Calu3 (cell line): ENCODE measurements around the gene FRS3. TPM values are rescaled to one million over a fixed set of nuclear protein-coding genes. Genes with fewer than 3 reads are reported as not detected.
A peak's percentile ranks its signal among the peaks of the same experiment; 100 is the strongest.

Experiments used
- BruUV-seq: library from RNA; stranded (reverse); fragments of 400-500 nt; replicated peaks from 2 replicates; lab custom pipeline; 2021; lab: Mats Ljungman, UMichigan
- CTCF ChIA-PET: fragments of 300-600 bp; sonication (Branson Sonifier 250); formaldehyde crosslinking; loops from one replicate; lab custom pipeline; 2022; ENCODE audit warnings: antibody characterized with exemption; lab: Charles Lee
- DNase-seq: peaks from one replicate; pipeline ENCODE4 v3.0.0; 2022
- H3K27ac Mint-ChIP-seq: one replicate; pipeline ENCODE4 v1.8.0; 2022; ENCODE audit warnings: mixed read lengths; ENCODE audit not compliant: unreplicated experiment
- H3K27me3 Mint-ChIP-seq: one replicate; pipeline ENCODE4 v1.8.0; 2022; ENCODE audit warnings: mixed read lengths; ENCODE audit not compliant: unreplicated experiment
- H3K36me3 Mint-ChIP-seq: one replicate; pipeline ENCODE4 v1.8.0; 2022; ENCODE audit warnings: mild to moderate bottlenecking, moderate library complexity, mixed read lengths; ENCODE audit not compliant: insufficient read depth, unreplicated experiment
- H3K4me1 Mint-ChIP-seq: one replicate; pipeline ENCODE4 v1.8.0; 2022; ENCODE audit warnings: mild to moderate bottlenecking, low read depth, mixed read lengths; ENCODE audit not compliant: unreplicated experiment
- H3K4me3 Mint-ChIP-seq: one replicate; pipeline ENCODE4 v1.8.0; 2022; ENCODE audit warnings: mild to moderate bottlenecking, low read depth, moderate library complexity, mixed read lengths; ENCODE audit not compliant: unreplicated experiment
- H3K9me3 Mint-ChIP-seq: one replicate; pipeline ENCODE4 v1.8.0; 2022; ENCODE audit warnings: low read depth, mixed read lengths; ENCODE audit not compliant: unreplicated experiment
- CTCF ChIP-seq: fragments of 200-600 bp; IDR thresholded peaks from one replicate; pipeline ENCODE4 v1.8.0; 2022; ENCODE audit warnings: antibody characterized with exemption; ENCODE audit not compliant: unreplicated experiment
- intact Hi-C: fragments of 100-400 bp; cut with micrococcal nuclease; formaldehyde crosslinking; loops from one replicate; pipeline ENCODE4 v1.10.0; 2022; ENCODE audit not compliant: unreplicated experiment
- total RNA-seq: library from RNA; stranded (reverse); gene quantifications from 2 replicates; pipeline ENCODE4 v1.2.3, GENCODE V29; 2022

The FRS3 gene
- total RNA-seq, 1 experiment from 2014 or later, result 6.6 TPM

GRCh38 chr6:41733707-41734665 is 45.7 kb downstream of the FRS3 start:
- CTCF ChIA-PET, result interaction anchor here (0.6 to 3.5 kb wide), 11 partner anchors 11 to 658 kb away, joined by 3 to 22 read pairs (median 5); partner anchors contain the start of gene TOMM6
- peak; percentile 63 for DNase-seq
- no TSS peak for BruUV-seq
- intact Hi-C loops, result loop anchor here (2.0 kb wide), 1 partner anchor 43 kb away; no protein-coding TSS in a partner anchor
- no peaks in the 10 kb centered on the region for H3K9me3 Mint-ChIP-seq
- peaks cover 24% of the 10 kb centered on the region for H3K36me3 Mint-ChIP-seq
- H3K27me3 Mint-ChIP-seq, result no peaks in the 10 kb centered on the region
- peak overlapping the region; percentile 42 for H3K27ac Mint-ChIP-seq
- peaks cover 15% of the 10 kb centered on the region for H3K4me1 Mint-ChIP-seq
- peak overlapping the region; percentile 76 for H3K4me3 Mint-ChIP-seq
- TF ChIP-seq CTCF, result no peak

- CTCF ChIA-PET, result interaction anchor here (0.6 to 3.5 kb wide), 8 partner anchors 10 to 658 kb away, joined by 3 to 22 read pairs (median 6); partner anchors contain the start of gene TOMM6
- peaks cover 24% of the 10 kb centered on the region for H3K36me3 Mint-ChIP-seq
- no peaks in the 10 kb centered on the region for H3K27me3 Mint-ChIP-seq
- BruUV-seq, result no TSS peak
- TF ChIP-seq CTCF, result no peak
- no peaks in the 10 kb centered on the region for H3K9me3 Mint-ChIP-seq
- H3K27ac Mint-ChIP-seq, result no peak overlapping the region
- peak overlapping the region; percentile 76 for H3K4me3 Mint-ChIP-seq
- H3K4me1 Mint-ChIP-seq, result peaks cover 15% of the 10 kb centered on the region
- no peak for DNase-seq
- intact Hi-C loops, result no loop called here
Observed at GRCh38 chr6:41733360-41733706, 46.4 kb downstream of the FRS3 start.

DNA sequence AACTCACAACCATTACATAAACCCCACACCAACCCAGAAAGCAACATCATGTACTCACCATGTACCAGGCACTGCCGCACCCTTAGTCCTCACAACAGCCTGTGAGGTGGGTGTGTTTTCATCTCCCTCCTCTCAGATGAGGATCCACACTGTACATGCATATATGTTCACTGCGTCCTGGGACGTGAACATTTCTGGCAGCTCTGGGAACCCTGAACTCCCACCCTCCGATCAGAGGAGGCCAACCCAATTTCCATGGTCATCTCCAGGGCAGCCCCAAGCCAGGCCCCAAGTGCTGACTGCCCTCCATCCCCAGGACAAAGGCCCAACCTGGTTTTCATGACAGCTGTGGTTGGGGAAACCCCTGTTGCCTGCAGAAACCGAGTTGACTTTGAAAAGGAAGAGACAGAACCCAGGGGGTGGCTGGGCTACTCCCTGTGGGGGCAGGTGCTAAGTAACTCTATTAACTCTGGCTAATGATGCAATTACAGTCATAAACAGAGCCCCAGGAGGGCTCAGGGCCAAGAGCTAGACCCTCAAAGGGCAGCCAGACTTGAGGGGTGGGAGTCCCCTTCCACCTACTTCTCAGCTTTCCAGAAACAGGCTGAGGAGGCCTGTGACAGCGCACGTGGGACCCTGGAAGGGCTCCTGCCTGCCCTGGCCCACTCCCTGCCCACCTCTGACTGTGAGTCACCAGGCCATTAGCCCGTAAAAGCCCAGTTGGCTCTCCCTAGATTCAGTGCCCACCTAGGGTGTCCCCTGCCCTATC is 46.9 kb downstream of the FRS3 start:
- H3K27ac Mint-ChIP-seq, result no peak overlapping the region
- no peak overlapping the region for H3K4me3 Mint-ChIP-seq
- CTCF ChIA-PET, result interaction anchor here (1.2 to 3.5 kb wide), 3 partner anchors 20 to 54 kb away, joined by 5 to 22 read pairs (median 6); partner anchors contain the start of gene TOMM6
- intact Hi-C loops, result no loop called here
- no TSS peak for BruUV-seq
- H3K27me3 Mint-ChIP-seq, result no peaks in the 10 kb centered on the region
- peaks cover 15% of the 10 kb centered on the region for H3K4me1 Mint-ChIP-seq
- no peak for DNase-seq
- H3K36me3 Mint-ChIP-seq, result peaks cover 24% of the 10 kb centered on the region
- H3K9me3 Mint-ChIP-seq, result no peaks in the 10 kb centered on the region
- TF ChIP-seq CTCF, result no peak

DNA sequence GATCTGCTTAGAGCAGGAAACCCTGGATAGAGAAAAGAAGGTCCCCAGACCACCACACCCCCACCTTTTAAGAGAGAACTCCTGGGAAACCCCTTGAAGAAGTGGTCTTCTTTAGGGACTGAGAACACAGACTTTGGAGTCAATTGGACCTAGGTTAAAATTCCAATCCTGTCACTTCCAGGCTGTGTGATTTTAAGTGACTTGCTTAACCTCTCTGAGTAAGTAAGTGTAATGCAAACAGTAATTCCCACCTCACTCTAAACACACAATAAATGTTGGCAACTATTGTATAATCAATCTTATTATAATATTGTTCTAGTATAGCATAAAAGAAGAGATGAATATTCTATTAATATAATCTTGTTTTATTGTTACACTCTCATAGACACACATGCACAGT is 47.6 kb downstream of the FRS3 start:
- TF ChIP-seq CTCF, result no peak
- Mint-ChIP-seq H3K27ac (no peak overlapping the region), H3K4me1 (peaks cover 15% of the 10 kb centered on the region), H3K27me3 (no peaks in the 10 kb centered on the region), H3K4me3 (no peak overlapping the region), H3K9me3 (no peaks in the 10 kb centered on the region), H3K36me3 (peaks cover 24% of the 10 kb centered on the region)
- BruUV-seq, result no TSS peak
- CTCF ChIA-PET, result interaction anchor here (3.5 kb wide), 1 partner anchor 19 kb away, joined by 22 read pairs; no protein-coding TSS in a partner anchor
- no peak for DNase-seq
- intact Hi-C loops, result no loop called here
